SK-N-SH (cell line): ENCODE data around the gene MYO9A.

Source experiments
- EP300 ChIP-seq, 2 experiments: IDR thresholded peaks; 2 replicates each; pipeline versions ENCODE4 v1.4.0 to v1.6.1; 2012; ENCODE audit warnings: borderline replicate concordance in 1 of 2, low read depth in 1 of 2, low read length in 1 of 2
- EZH2phosphoT487 ChIP-seq: fragments of 200-600 bp; sonication (generic); IDR thresholded peaks from 2 replicates; pipeline ENCODE4 v1.6.1; 2017; ENCODE audit warnings: low read depth, mixed run types, mild to moderate bottlenecking, antibody characterized with exemption, moderate library complexity, borderline replicate concordance
- POLR2AphosphoS5 ChIP-seq: IDR thresholded peaks from 2 replicates; pipeline ENCODE4 v1.6.1; 2012; ENCODE audit warnings: low read depth, low read length
- RFX5 ChIP-seq: IDR thresholded peaks from 2 replicates; pipeline ENCODE4 v1.6.1; 2012; ENCODE audit warnings: mild to moderate bottlenecking, improper control_type of control experiment, low read length
- RXRA ChIP-seq: IDR thresholded peaks from 2 replicates; pipeline ENCODE4 v1.4.0; 2012; ENCODE audit warnings: low read depth, mild to moderate bottlenecking, borderline replicate concordance
- YY1 ChIP-seq: IDR thresholded peaks from 2 replicates; pipeline ENCODE4 v1.4.0; 2012; ENCODE audit warnings: low read depth, mild to moderate bottlenecking
- TF ChIP-seq, protein P1 (sequence below): IDR thresholded peaks from 2 replicates; pipeline ENCODE4 v1.4.0; 2012; ENCODE audit warnings: low read depth
- TF ChIP-seq, protein P2 (sequence below): fragments of 150-350 bp; IDR thresholded peaks from 2 replicates; pipeline ENCODE4 v1.6.1; 2017; ENCODE audit warnings: antibody characterized with exemption, low read length, low read depth, borderline replicate concordance

- TF ChIP-seq RFX5 (no peak), POLR2AphosphoS5 (no peak), EZH2phosphoT487 (no peak), YY1 (no peak), EP300 (IDR thresholded peaks at IDR 0.05; ENCODE audit: borderline replicate concordance in 1 of 2, low read depth in 1 of 2, low read length in 1 of 2) (no peak), RXRA (no peak)
- TF ChIP-seq, protein P1, sequence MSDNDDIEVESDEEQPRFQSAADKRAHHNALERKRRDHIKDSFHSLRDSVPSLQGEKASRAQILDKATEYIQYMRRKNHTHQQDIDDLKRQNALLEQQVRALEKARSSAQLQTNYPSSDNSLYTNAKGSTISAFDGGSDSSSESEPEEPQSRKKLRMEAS: no peak
- TF ChIP-seq, protein P2, sequence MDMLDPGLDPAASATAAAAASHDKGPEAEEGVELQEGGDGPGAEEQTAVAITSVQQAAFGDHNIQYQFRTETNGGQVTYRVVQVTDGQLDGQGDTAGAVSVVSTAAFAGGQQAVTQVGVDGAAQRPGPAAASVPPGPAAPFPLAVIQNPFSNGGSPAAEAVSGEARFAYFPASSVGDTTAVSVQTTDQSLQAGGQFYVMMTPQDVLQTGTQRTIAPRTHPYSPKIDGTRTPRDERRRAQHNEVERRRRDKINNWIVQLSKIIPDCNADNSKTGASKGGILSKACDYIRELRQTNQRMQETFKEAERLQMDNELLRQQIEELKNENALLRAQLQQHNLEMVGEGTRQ: no peak
Observed at GRCh38 chr15:71889385-71889784, 228.6 kb downstream of the MYO9A start.
